Testis (tissue), 3 donors: ENCODE results near the gene IGF1R. TPM values are rescaled to one million over a fixed set of nuclear protein-coding genes. Genes with fewer than 3 reads are reported as not detected.

Experiments
- DNase-seq: peaks from one replicate; pipeline ENCODE4 v3.0.0-alpha.2; 2019
- H3K27ac ChIP-seq, 2 donors: fragments of 200-600 bp; sonication (generic); one replicate each; pipeline ENCODE4 v1.5.1; 2019
- H3K27me3 ChIP-seq: fragments of 200-600 bp; sonication (generic); one replicate; pipeline ENCODE4 v1.5.1; 2019
- H3K36me3 ChIP-seq: fragments of 200-600 bp; sonication (generic); one replicate; pipeline ENCODE4 v1.5.1; 2017; ENCODE audit warnings: low read depth; ENCODE audit errors: missing control alignments
- H3K4me1 ChIP-seq: fragments of 200-600 bp; sonication (generic); one replicate; pipeline ENCODE4 v1.5.1; 2019
- H3K4me3 ChIP-seq, 2 donors: fragments of 200-600 bp; sonication (generic); one replicate each; pipeline ENCODE4 v1.5.1; 2017 to 2019
- H3K9me3 ChIP-seq: fragments of 200-600 bp; sonication (generic); one replicate; pipeline ENCODE4 v1.5.1; 2017
- POLR2A ChIP-seq: fragments of 450-650 bp; IDR thresholded peaks from one replicate; pipeline ENCODE4 v1.6.1; 2017; ENCODE audit warnings: antibody characterized with exemption, mild to moderate bottlenecking, moderate library complexity
- WGBS, 2 donors: methylation state at CpG; one replicate each; pipeline ENCODE4 v1.1.5; 2018; 5-methylcytosine and 5-hydroxymethylcytosine counted together
- intact Hi-C: fragments of 100-400 bp; cut with DNase I; formaldehyde crosslinking; loops from one replicate; pipeline ENCODE4 v1.15.1; 2023; ENCODE audit warnings: low total_unique reads
- polyA plus RNA-seq: library from polyadenylated mRNA; stranded (reverse); fragments of 350-450 nt; fragmentation: Illumina TruSeq; extraction: RNeasy Lipid Tissue Mini Kit (QIAGEN cat#74804); gene quantifications from one replicate; pipeline ENCODE4 v1.2.3, GENCODE V29; 2014; ENCODE audit warnings: low read depth, low replicate concordance; ENCODE audit not compliant: insufficient read depth
- total RNA-seq, 2 donors: library from RNA; depleted of rRNA; stranded (reverse); fragments of >200 nt; gene quantifications; one replicate each; pipeline ENCODE4 v1.2.3, GENCODE V29; 2016
- TF ChIP-seq, protein P1 (sequence below), 3 experiments: fragments of 450-650 bp in 2 of 3; fragments of 200-600 bp in 1 of 3; sonication (generic) in 1 of 3; IDR thresholded peaks; one replicate each; pipeline ENCODE4 v1.5.1; 2016 to 2019; ENCODE audit warnings: antibody characterized with exemption in 3 of 3, mild to moderate bottlenecking in 2 of 3, moderate library complexity in 1 of 3

IGF1R gene
- total and polyA plus RNA-seq, 3 donors from 2014 or later: 25.8 to 172 (median 157) TPM

DNA sequence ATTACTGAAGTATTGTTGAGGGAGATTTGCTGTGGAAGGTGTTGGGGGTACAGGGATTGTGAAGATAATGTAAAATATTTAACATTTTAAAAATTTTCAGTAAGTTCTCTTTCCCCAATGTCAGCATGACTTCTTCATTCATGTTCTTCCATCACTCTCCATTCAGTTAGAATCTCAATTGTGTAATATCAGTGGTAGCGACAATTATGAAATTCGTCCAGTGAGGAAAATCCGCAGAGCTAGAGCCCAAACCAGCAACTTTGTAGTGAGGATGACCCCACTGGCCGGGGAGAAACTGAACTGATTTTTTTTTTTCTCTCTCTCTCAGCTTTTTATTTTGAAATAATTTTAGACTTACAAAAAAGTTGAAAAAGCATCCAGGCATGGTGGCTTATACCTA is 187.5 kb downstream of the IGF1R start:
- intact Hi-C loops: no loop called here
- TF ChIP-seq, protein P1, sequence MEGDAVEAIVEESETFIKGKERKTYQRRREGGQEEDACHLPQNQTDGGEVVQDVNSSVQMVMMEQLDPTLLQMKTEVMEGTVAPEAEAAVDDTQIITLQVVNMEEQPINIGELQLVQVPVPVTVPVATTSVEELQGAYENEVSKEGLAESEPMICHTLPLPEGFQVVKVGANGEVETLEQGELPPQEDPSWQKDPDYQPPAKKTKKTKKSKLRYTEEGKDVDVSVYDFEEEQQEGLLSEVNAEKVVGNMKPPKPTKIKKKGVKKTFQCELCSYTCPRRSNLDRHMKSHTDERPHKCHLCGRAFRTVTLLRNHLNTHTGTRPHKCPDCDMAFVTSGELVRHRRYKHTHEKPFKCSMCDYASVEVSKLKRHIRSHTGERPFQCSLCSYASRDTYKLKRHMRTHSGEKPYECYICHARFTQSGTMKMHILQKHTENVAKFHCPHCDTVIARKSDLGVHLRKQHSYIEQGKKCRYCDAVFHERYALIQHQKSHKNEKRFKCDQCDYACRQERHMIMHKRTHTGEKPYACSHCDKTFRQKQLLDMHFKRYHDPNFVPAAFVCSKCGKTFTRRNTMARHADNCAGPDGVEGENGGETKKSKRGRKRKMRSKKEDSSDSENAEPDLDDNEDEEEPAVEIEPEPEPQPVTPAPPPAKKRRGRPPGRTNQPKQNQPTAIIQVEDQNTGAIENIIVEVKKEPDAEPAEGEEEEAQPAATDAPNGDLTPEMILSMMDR (IDR thresholded peaks at IDR 0.05): no peak
- no peak for TF ChIP-seq POLR2A
- Histone ChIP-seq H3K36me3 (no peaks in the 10 kb centered on the region), H3K27me3 (no peaks in the 10 kb centered on the region), H3K4me3 (no peak overlapping the region), H3K9me3 (no peaks in the 10 kb centered on the region), H3K4me1 (no peaks in the 10 kb centered on the region), H3K27ac (no peak overlapping the region)
- WGBS, 2 donors: 77 to 78% methylated on average over 4 of the region's 4 CpGs
- DNase-seq: no peak

DNA sequence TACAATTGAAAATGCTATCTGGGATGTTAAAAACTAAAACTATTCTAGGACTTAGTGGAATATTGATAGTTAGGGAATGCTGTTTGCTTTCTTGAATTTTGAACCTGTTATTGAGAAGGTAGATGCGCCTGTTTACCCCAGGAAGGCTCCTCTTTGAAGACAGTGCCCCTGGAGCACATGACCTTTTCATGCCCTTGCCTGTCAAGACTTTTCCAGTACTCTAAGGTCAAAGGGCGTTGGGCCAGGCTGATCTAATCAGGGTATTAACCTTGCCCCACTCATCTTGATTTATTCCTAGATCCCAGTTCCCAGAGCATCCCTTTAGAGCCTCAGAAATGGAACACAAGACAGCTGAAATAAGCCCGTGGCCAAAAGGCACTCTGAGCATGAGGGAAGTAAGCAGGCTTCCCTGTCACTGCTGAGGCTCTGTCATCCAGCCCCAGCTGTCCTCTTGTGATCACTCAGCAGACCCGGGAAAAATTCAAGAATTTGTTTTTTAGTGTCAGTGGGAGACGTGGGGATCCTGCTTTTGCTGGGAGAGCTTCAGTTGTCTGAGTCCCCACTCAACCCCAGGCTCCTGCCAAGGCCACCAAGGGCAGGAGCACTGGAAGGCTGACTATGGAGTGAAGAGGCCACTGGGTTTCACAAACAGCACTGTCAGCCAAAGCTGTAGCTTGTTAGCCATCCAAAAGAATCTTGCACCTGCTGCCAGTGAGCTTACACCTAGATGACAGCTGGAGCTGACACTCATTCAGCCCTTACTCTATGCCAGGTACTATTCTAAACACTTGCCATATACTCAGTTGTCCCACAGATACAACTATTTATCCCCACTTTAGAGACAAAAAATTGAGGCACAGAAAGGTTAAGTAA is 190.3 kb downstream of the IGF1R start:
- Histone ChIP-seq H3K27ac (no peak overlapping the region), H3K4me3 (no peak overlapping the region), H3K4me1 (peaks cover 14% of the 10 kb centered on the region), H3K9me3 (no peaks in the 10 kb centered on the region), H3K27me3 (no peaks in the 10 kb centered on the region), H3K36me3 (no peaks in the 10 kb centered on the region)
- TF ChIP-seq, protein P1 (IDR thresholded peaks at IDR 0.05): no peak
- no peak for TF ChIP-seq POLR2A
- no peak for DNase-seq
- intact Hi-C loops: no loop called here
- WGBS, 2 donors: 66 to 71% methylated on average over 5 of the region's 5 CpGs

DNA sequence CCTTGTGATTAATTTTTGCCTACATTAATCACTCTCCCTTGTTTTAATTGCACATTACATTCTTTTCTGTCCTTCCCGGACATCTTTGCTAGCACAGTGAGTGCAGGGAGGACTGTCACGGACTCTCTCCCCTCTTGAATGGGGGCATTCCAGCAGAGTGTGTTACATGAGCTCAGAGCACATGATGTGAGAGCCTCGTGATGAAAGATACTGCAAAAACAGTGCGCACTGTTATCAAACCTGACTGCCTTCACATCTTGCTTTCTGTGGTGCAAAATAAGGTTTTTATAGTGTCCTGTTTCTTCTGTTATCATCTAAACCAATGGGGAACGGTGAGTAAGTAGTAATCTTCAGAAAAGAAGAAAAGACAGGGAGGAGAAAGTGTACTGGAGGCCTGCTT is 191.7 kb downstream of the IGF1R start:
- no peaks in the 10 kb centered on the region for H3K27me3 ChIP-seq
- H3K4me1 ChIP-seq: peaks cover 14% of the 10 kb centered on the region
- TF ChIP-seq, protein P1 (IDR thresholded peaks at IDR 0.05): no peak
- TF ChIP-seq POLR2A: no peak
- intact Hi-C loops: no loop called here
- no peaks in the 10 kb centered on the region for H3K9me3 ChIP-seq
- no peak overlapping the region for H3K4me3 ChIP-seq
- peak overlapping the region; percentile 17 to 37 for H3K27ac ChIP-seq
- no peaks in the 10 kb centered on the region for H3K36me3 ChIP-seq
- WGBS, 2 donors: 46 to 74% methylated on average over 5 of the region's 5 CpGs
- peak; percentile 69 for DNase-seq

DNA sequence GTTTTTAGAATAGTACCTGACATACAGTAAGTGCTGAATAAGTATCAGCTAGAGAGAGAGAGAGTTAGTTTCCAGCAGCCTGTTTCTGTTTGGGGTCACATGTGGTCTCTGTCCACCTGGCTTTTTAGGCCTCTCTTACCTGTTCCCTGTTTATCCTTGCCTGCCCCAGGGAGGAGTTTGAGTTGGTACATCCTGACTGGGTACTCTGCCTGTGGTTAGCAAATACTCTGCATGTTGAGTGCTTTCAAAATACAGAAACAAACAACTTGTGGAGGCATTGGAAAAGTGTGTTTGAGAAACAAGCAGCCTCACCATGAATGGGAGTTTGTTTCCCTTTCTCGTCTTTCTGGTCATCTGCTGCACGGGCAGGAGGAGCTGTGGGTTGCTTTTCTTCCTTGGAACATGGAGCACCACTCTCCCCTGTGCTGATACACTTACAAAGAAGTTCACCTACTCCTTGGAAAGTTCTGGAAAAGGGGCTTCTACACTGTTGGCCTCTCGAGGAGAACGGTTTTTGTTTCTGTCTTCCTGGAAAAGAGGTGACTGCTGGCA is 193.2 kb downstream of the IGF1R start:
- no peak for DNase-seq
- no peak overlapping the region for H3K4me3 ChIP-seq
- intact Hi-C loops: no loop called here
- H3K36me3 ChIP-seq: no peaks in the 10 kb centered on the region
- no peak for TF ChIP-seq POLR2A
- TF ChIP-seq, protein P1 (IDR thresholded peaks at IDR 0.05): no peak
- no peaks in the 10 kb centered on the region for H3K9me3 ChIP-seq
- H3K27me3 ChIP-seq: no peaks in the 10 kb centered on the region
- peaks cover 14% of the 10 kb centered on the region for H3K4me1 ChIP-seq
- H3K27ac ChIP-seq: peak overlapping the region; percentile 16 to 55
- 40 to 56% methylated on average over 4 of the region's 4 CpGs for WGBS, 2 donors
